Sigmoid colon (tissue), 7 donors: Measurements from ENCODE around the gene MYL7. TPM values are rescaled to one million over a fixed set of nuclear protein-coding genes. Genes with fewer than 3 reads are reported as not detected.

Experiments
- DNase-seq: peaks from one replicate; pipeline ENCODE4 v3.0.0-alpha.2; 2019
- H3K27ac ChIP-seq, 4 donors: fragments of 200-600 bp; sonication (generic); one replicate each; pipeline ENCODE4 v1.5.1; 2016 to 2019; ENCODE audit warnings: mild to moderate bottlenecking in 1 of 4
- H3K27me3 ChIP-seq, 3 donors: fragments of 200-600 bp; sonication (generic); one replicate each; pipeline ENCODE4 v1.5.1; 2019; ENCODE audit warnings: mild to moderate bottlenecking in 1 of 3
- H3K36me3 ChIP-seq, 4 donors: fragments of 200-600 bp; sonication (generic); one replicate each; pipeline ENCODE4 v1.5.1; 2016 to 2019
- H3K4me1 ChIP-seq, 4 donors: fragments of 200-600 bp; sonication (generic); one replicate each; pipeline ENCODE4 v1.5.1; 2017 to 2019
- H3K4me3 ChIP-seq, 4 donors: fragments of 200-600 bp; sonication (generic); one replicate each; pipeline ENCODE4 v1.5.1; 2017 to 2019; ENCODE audit warnings: mild to moderate bottlenecking in 2 of 4, moderate library complexity in 1 of 4
- H3K9me3 ChIP-seq, 4 donors: fragments of 200-600 bp in 3 of 4; sonication (generic) in 3 of 4; one replicate each; pipeline versions ENCODE4 v1.5.1 to v1.6.1; 2013 to 2019
- EP300 ChIP-seq, 4 donors: sonication (generic); formaldehyde crosslinking; IDR thresholded peaks; one replicate each; pipeline ENCODE4 v1.6.1; 2017; ENCODE audit warnings: antibody characterized with exemption in 4 of 4
- POLR2A ChIP-seq, 2 donors: fragments of 450-650 bp; IDR thresholded peaks; one replicate each; pipeline ENCODE4 v1.6.1; 2016; ENCODE audit warnings: antibody characterized with exemption in 2 of 2, mild to moderate bottlenecking in 2 of 2, moderate library complexity in 2 of 2
- POLR2AphosphoS5 ChIP-seq, 4 donors: sonication (generic); formaldehyde crosslinking; IDR thresholded peaks; one replicate each; pipeline ENCODE4 v1.6.1; 2017; ENCODE audit warnings: antibody characterized with exemption in 4 of 4
- WGBS, 2 donors: extraction: QIAGEN DNeasy Blood & Tissue Kit; methylation state at CpG; one replicate each; pipeline ENCODE4 v1.1.7; 2013; 5-methylcytosine and 5-hydroxymethylcytosine counted together
- intact Hi-C: fragments of 100-400 bp; cut with DNase I; formaldehyde crosslinking; loops from one replicate; pipeline ENCODE4 v1.15.1; 2023
- polyA plus RNA-seq, 3 donors: library from polyadenylated mRNA; stranded (reverse); fragments of 200-250 nt; gene quantifications; one replicate each; pipeline ENCODE4 v1.2.3, GENCODE V29; 2013
- total RNA-seq, 4 donors: library from RNA; depleted of rRNA; stranded (reverse); fragments of >200 nt; gene quantifications; one replicate each; pipeline ENCODE4 v1.1.0, GENCODE V29; 2016
- TF ChIP-seq, protein P1 (sequence below), 4 experiments: fragments of 450-650 bp in 3 of 4; fragments of 200-600 bp in 1 of 4; IDR thresholded peaks; one replicate each; pipeline ENCODE4 v1.5.1; 2016 to 2019; ENCODE audit warnings: antibody characterized with exemption in 4 of 4, mild to moderate bottlenecking in 3 of 4, moderate library complexity in 2 of 4
- donor health status: healthy with polysubstance abuse.
- donor health status: Bipolar disorder and iron deficiency.
- donor health status: healthy.

Gene MYL7
- total and polyA plus RNA-seq, 7 donors = 0.39 to 7.2 TPM; not detected in 5

- Histone ChIP-seq H3K4me1 (no peaks in the 10 kb centered on the region), H3K9me3 (no peaks in the 10 kb centered on the region), H3K27me3 (no peaks in the 10 kb centered on the region), H3K36me3 (no peaks in the 10 kb centered on the region), H3K4me3 (no peak overlapping the region), H3K27ac (no peak overlapping the region)
- WGBS, 2 donors = 75 to 83% methylated on average over 10 of the region's 10 CpGs
- DNase-seq = no peak
- intact Hi-C loops = no loop called here
- TF ChIP-seq POLR2AphosphoS5 (IDR thresholded peaks at IDR 0.05) (no peak), EP300 (IDR thresholded peaks at IDR 0.05) (no peak), POLR2A (IDR thresholded peaks at IDR 0.05) (no peak)
- TF ChIP-seq, protein P1, sequence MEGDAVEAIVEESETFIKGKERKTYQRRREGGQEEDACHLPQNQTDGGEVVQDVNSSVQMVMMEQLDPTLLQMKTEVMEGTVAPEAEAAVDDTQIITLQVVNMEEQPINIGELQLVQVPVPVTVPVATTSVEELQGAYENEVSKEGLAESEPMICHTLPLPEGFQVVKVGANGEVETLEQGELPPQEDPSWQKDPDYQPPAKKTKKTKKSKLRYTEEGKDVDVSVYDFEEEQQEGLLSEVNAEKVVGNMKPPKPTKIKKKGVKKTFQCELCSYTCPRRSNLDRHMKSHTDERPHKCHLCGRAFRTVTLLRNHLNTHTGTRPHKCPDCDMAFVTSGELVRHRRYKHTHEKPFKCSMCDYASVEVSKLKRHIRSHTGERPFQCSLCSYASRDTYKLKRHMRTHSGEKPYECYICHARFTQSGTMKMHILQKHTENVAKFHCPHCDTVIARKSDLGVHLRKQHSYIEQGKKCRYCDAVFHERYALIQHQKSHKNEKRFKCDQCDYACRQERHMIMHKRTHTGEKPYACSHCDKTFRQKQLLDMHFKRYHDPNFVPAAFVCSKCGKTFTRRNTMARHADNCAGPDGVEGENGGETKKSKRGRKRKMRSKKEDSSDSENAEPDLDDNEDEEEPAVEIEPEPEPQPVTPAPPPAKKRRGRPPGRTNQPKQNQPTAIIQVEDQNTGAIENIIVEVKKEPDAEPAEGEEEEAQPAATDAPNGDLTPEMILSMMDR (IDR thresholded peaks at IDR 0.05) = no peak
Measured at GRCh38 chr7:44158096-44158872, 17.2 kb upstream of the MYL7 start.

DNA sequence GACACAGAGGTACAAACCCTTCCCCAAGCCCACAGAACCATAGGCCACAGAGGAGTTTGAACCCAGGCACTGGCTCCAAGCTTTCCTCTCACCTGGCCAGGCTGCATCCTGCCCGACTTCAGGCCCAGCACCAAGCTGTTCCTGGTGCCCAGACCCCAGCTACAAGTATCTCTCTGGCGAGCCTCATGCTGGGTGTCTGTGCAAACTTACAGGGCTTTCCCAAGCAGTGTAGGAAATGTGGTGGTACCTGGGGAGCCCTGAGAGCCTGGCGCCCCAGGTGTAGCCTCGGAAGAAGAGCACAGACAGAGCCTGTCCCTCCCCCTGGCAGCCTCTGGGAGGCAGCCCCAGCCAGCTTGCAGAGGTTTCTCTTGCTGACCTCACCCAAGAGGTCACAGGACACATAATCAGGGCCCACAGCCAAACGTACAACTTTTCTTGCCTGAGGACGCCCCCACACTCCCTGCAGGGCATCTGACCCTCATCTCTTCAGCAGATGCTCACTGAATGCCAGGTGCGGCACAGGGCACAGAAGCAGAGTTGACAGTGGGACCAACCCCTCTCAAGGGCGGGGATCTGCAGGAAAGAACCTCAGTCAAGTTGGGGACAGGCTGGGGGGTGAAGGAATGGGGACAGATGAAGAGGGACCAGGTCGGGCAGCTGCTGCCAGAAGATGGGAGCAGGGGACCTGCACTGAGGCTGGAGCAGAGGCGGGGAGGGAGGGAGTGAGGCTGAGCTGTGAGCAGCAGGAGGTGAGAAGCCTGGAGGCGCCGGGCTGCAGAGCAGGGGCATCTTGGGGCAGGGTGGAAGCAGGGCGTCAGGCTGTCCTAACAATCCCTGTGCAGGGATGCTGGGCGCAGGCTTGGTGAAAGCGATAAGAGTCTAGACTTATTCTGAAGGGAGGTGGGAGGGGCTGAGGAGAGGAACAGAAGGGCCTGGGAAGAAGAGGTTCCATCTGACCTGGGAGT, 16.3 kb upstream of the MYL7 start:
- H3K9me3 ChIP-seq = no peaks in the 10 kb centered on the region
- DNase-seq = no peak
- H3K4me1 ChIP-seq = no peaks in the 10 kb centered on the region
- intact Hi-C loops = no loop called here
- 85 to 86% methylated on average over 15 of the region's 15 CpGs for WGBS, 2 donors
- H3K27ac ChIP-seq = no peak overlapping the region
- no peak for TF ChIP-seq POLR2A (IDR thresholded peaks at IDR 0.05)
- no peak for TF ChIP-seq POLR2AphosphoS5 (IDR thresholded peaks at IDR 0.05)
- H3K36me3 ChIP-seq = no peaks in the 10 kb centered on the region
- H3K27me3 ChIP-seq = no peaks in the 10 kb centered on the region
- H3K4me3 ChIP-seq = no peak overlapping the region

DNA sequence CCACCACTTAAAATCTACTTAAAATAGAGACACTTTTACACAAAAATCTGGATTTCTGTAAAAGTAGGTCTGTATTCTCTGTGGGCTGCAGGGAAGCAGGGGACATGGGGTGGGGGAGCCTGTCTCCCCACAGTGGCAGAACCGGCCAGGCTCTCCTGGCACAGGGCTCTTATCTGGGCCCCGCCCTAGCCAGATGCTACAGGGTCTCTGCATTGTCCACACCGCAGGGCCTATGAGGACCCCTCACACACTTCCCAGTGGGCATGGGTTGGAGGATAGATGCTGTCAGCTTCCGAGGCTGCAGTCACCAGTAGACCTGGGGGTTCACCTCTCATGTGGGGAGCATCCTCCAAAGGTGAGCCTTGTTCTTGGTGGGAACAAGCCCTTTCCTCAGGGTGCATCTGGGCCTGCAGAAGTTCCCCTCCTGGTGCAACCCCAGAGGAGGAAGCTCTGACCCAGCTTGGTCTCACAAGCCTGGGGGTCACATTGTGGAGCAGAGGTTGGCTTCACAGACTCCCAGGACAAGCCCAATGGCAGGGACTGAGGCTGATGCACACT, 15.4 kb upstream of the MYL7 start:
- Histone ChIP-seq H3K36me3 (no peaks in the 10 kb centered on the region), H3K4me1 (no peaks in the 10 kb centered on the region), H3K4me3 (no peak overlapping the region), H3K27me3 (no peaks in the 10 kb centered on the region), H3K9me3 (no peaks in the 10 kb centered on the region), H3K27ac (no peak overlapping the region)
- intact Hi-C loops = no loop called here
- no peak for DNase-seq
- WGBS, 2 donors = 79 to 84% methylated on average over 4 of the region's 4 CpGs
- TF ChIP-seq, protein P1 (IDR thresholded peaks at IDR 0.05) = no peak
- TF ChIP-seq POLR2A (IDR thresholded peaks at IDR 0.05) (no peak), EP300 (IDR thresholded peaks at IDR 0.05) (no peak), POLR2AphosphoS5 (IDR thresholded peaks at IDR 0.05) (no peak)

- H3K4me3 ChIP-seq = no peak overlapping the region
- H3K27ac ChIP-seq = no peak overlapping the region
- H3K36me3 ChIP-seq = no peaks in the 10 kb centered on the region
- no peak for TF ChIP-seq EP300 (IDR thresholded peaks at IDR 0.05)
- TF ChIP-seq, protein P1 (IDR thresholded peaks at IDR 0.05) = no peak
- no peak for TF ChIP-seq POLR2A (IDR thresholded peaks at IDR 0.05)
- no peak for TF ChIP-seq POLR2AphosphoS5 (IDR thresholded peaks at IDR 0.05)
- no peaks in the 10 kb centered on the region for H3K9me3 ChIP-seq
- no peaks in the 10 kb centered on the region for H3K27me3 ChIP-seq
- WGBS, 2 donors = 69 to 86% methylated on average over 8 of the region's 8 CpGs
- H3K4me1 ChIP-seq = no peaks in the 10 kb centered on the region
- peak; percentile 39 for DNase-seq
- intact Hi-C loops = no loop called here
Measured at GRCh38 chr7:44155191-44156185, 14.4 kb upstream of the MYL7 start.
